GM21717 (cell line): ENCODE data around the gene METRNL.
"Not testable (repeated sequence)": the region's sequence is repeated elsewhere in the genome, so short reads cannot be mapped to it uniquely, and the experiment has no call there.

ENCODE experiments used
- ATAC-seq: cut with Tn5 transposase; IDR thresholded peaks from one replicate; pipeline ENCODE4 v1.9.1; 2021; ENCODE audit warnings: mild to moderate bottlenecking, moderate library complexity; ENCODE audit not compliant: unreplicated experiment

Gene METRNL

GRCh38 chr17:83065660-83066542, 13.5 kb upstream of the METRNL start:
- ATAC-seq: no peak

GRCh38 chr17:83066543-83066890, 12.9 kb upstream of the METRNL start:
- ATAC-seq: not testable (repeated sequence)

- ATAC-seq: no peak
Observed at GRCh38 chr17:83067071-83067717, 12.2 kb upstream of the METRNL start.

GRCh38 chr17:83067718-83068261, 11.6 kb upstream of the METRNL start:
- no peak for ATAC-seq

GRCh38 chr17:83068641-83069570, 10.5 kb upstream of the METRNL start:
- ATAC-seq: no peak

- no peak for ATAC-seq
Observed at GRCh38 chr17:83069571-83069906, 9.9 kb upstream of the METRNL start.

- ATAC-seq: no peak
Observed at GRCh38 chr17:83069931-83070742, 9.3 kb upstream of the METRNL start.

GRCh38 chr17:83070800-83071341, 8.5 kb upstream of the METRNL start:
- ATAC-seq: no peak

- no peak for ATAC-seq
Observed at GRCh38 chr17:83071365-83071764, 8.0 kb upstream of the METRNL start.

GRCh38 chr17:83071966-83072562, 7.3 kb upstream of the METRNL start:
- ATAC-seq: no peak

- ATAC-seq: no peak
Observed at GRCh38 chr17:83072600-83073358, 6.6 kb upstream of the METRNL start.

- no peak for ATAC-seq
Observed at GRCh38 chr17:83073389-83074063, 5.9 kb upstream of the METRNL start.

GRCh38 chr17:83074486-83075223, 4.8 kb upstream of the METRNL start:
- ATAC-seq: no peak

- no peak for ATAC-seq
Observed at GRCh38 chr17:83075270-83075880, 4.0 kb upstream of the METRNL start.

- no peak for ATAC-seq
Observed at GRCh38 chr17:83076938-83077337, 2.5 kb upstream of the METRNL start.

- ATAC-seq: no peak
Observed at GRCh38 chr17:83077411-83077810, 2.0 kb upstream of the METRNL start.

- ATAC-seq: no peak
Observed at GRCh38 chr17:83077939-83078338, 1.5 kb upstream of the METRNL start.
